MM.1S (cell line): ENCODE results near the gene ANKLE2.
"Not testable (repeated sequence)": the region's sequence is repeated elsewhere in the genome, so short reads cannot be mapped to it uniquely, and the experiment has no call there.

ENCODE experiments used
- DNase-seq: peaks from one replicate; pipeline ENCODE4 v3.0.0-alpha.2; 2015
- H2AFZ ChIP-seq: fragments of 300-600 bp; sonication (generic); 2 replicates; pipeline ENCODE4 v1.6.0; 2016; ENCODE audit warnings: antibody characterized with exemption, low read length
- H3F3A ChIP-seq: fragments of 300-600 bp; sonication (generic); 2 replicates; pipeline ENCODE4 v1.6.1; 2016; ENCODE audit warnings: mild to moderate bottlenecking, antibody characterized with exemption, low read length, moderate library complexity, mixed read lengths; ENCODE audit not compliant: insufficient read depth
- H3K27ac ChIP-seq: fragments of 300-600 bp; sonication (generic); 2 replicates; pipeline ENCODE4 v1.5.1; 2016; ENCODE audit warnings: mild to moderate bottlenecking, low read length
- H3K27me3 ChIP-seq: fragments of 300-600 bp; sonication (generic); replicated peaks from 2 replicates; pipeline ENCODE4 v1.6.0; 2016; ENCODE audit warnings: low read length; ENCODE audit not compliant: insufficient read depth
- H3K36me3 ChIP-seq: fragments of 300-600 bp; sonication (generic); replicated peaks from 2 replicates; pipeline ENCODE4 v1.6.1; 2016; ENCODE audit warnings: mild to moderate bottlenecking, low read length, mixed read lengths; ENCODE audit not compliant: insufficient read depth
- H3K4me1 ChIP-seq: fragments of 300-600 bp; sonication (generic); 2 replicates; pipeline ENCODE4 v1.6.1; 2016; ENCODE audit warnings: low read length, mixed read lengths
- H3K4me2 ChIP-seq: fragments of 300-600 bp; sonication (generic); 2 replicates; pipeline ENCODE4 v1.6.0; 2016; ENCODE audit warnings: low read depth, low read length
- H3K4me3 ChIP-seq: fragments of 300-600 bp; sonication (generic); 2 replicates; pipeline ENCODE4 v1.5.1; 2016; ENCODE audit warnings: low read length, mixed read lengths
- H3K79me2 ChIP-seq: fragments of 300-600 bp; sonication (generic); 2 replicates; pipeline ENCODE4 v1.6.1; 2016; ENCODE audit warnings: mixed run types, low read length, mixed read lengths
- H3K9ac ChIP-seq: fragments of 300-600 bp; sonication (generic); 2 replicates; pipeline ENCODE4 v1.6.1; 2016; ENCODE audit warnings: low read length, mixed read lengths
- H3K9me2 ChIP-seq: fragments of 300-600 bp; sonication (generic); replicated peaks from 2 replicates; pipeline ENCODE4 v1.6.1; 2016; ENCODE audit warnings: mild to moderate bottlenecking, low read length, mixed read lengths; ENCODE audit not compliant: insufficient read depth
- H3K9me3 ChIP-seq: fragments of 300-600 bp; sonication (generic); replicated peaks from 2 replicates; pipeline ENCODE4 v1.6.1; 2016; ENCODE audit warnings: mild to moderate bottlenecking, low read length, mixed read lengths; ENCODE audit not compliant: insufficient read depth
- H4K20me1 ChIP-seq: fragments of 300-600 bp; sonication (generic); 2 replicates; pipeline ENCODE4 v1.6.1; 2016; ENCODE audit warnings: mild to moderate bottlenecking, low read length, moderate library complexity, mixed read lengths; ENCODE audit not compliant: insufficient read depth
- EZH2 ChIP-seq: fragments of 300-600 bp; sonication (generic); optimal IDR thresholded peaks from 2 replicates; pipeline ENCODE3; 2017; ENCODE audit warnings: low read depth, mild to moderate bottlenecking, antibody characterized with exemption, low read length, mixed read lengths
- EZH2phosphoT487 ChIP-seq: fragments of 300-600 bp; sonication (generic); IDR thresholded peaks from 2 replicates; pipeline ENCODE4 v1.6.1; 2018; ENCODE audit warnings: antibody characterized with exemption, low read length
- TF ChIP-seq, protein P1 (sequence below): fragments of 300-600 bp; sonication (generic); IDR thresholded peaks from 2 replicates; pipeline ENCODE4 v1.5.1; 2016; ENCODE audit warnings: antibody characterized with exemption, low read length, mixed read lengths

ANKLE2 gene

DNA sequence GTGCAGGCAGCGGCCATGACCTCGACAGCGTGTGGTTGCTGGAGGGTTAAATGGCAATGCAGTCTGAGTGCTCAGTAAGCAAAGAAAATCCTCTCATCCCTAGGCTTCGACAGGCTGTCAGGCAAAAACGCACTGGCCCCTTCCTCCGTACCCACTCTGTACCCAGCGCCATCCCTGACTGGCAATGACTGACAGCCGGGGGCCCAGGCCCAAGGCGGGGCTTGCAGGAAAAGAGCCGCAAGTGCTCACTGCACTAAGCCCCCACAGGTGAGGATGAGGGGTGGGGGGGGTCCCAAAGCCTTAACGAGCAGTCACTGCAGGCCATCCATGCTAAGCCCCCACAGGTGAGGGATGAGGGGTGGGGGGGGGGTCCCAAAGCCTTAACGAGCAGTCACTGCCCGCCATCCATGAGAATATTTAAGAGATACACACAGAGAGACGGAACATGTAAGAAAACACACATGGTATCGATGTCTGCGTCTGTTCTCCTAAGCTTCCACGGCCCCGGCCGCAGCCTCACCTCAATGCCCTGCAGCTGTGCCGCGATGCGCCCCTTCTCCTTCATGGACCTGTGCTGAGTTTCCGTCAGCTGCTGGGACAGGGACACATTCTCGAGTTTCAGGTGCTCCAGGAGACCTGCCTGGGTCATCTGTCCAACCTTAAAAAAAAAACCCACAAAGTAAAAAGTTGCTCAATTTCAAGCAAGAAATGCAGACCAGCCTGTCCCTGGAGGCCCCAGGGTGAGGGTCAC, 36.4 kb upstream of the ANKLE2 start:
- H4K20me1 ChIP-seq, result no peaks in the 10 kb centered on the region
- no peaks in the 10 kb centered on the region for H3K27me3 ChIP-seq
- no peaks in the 10 kb centered on the region for H3K9me3 ChIP-seq
- H3K27ac ChIP-seq, result no peak overlapping the region
- no peaks in the 10 kb centered on the region for H3F3A ChIP-seq
- H3K9ac ChIP-seq, result no peak overlapping the region
- TF ChIP-seq, protein P1, sequence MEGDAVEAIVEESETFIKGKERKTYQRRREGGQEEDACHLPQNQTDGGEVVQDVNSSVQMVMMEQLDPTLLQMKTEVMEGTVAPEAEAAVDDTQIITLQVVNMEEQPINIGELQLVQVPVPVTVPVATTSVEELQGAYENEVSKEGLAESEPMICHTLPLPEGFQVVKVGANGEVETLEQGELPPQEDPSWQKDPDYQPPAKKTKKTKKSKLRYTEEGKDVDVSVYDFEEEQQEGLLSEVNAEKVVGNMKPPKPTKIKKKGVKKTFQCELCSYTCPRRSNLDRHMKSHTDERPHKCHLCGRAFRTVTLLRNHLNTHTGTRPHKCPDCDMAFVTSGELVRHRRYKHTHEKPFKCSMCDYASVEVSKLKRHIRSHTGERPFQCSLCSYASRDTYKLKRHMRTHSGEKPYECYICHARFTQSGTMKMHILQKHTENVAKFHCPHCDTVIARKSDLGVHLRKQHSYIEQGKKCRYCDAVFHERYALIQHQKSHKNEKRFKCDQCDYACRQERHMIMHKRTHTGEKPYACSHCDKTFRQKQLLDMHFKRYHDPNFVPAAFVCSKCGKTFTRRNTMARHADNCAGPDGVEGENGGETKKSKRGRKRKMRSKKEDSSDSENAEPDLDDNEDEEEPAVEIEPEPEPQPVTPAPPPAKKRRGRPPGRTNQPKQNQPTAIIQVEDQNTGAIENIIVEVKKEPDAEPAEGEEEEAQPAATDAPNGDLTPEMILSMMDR, result no peak
- TF ChIP-seq EZH2phosphoT487 (no peak), EZH2 (no peak)
- H3K4me3 ChIP-seq, result no peak overlapping the region
- no peak overlapping the region for H3K4me2 ChIP-seq
- no peaks in the 10 kb centered on the region for H3K9me2 ChIP-seq
- H3K4me1 ChIP-seq, result no peaks in the 10 kb centered on the region
- H3K79me2 ChIP-seq, result no peaks in the 10 kb centered on the region
- H3K36me3 ChIP-seq, result no peaks in the 10 kb centered on the region
- DNase-seq, result no peak
- no peak overlapping the region for H2AFZ ChIP-seq

DNA sequence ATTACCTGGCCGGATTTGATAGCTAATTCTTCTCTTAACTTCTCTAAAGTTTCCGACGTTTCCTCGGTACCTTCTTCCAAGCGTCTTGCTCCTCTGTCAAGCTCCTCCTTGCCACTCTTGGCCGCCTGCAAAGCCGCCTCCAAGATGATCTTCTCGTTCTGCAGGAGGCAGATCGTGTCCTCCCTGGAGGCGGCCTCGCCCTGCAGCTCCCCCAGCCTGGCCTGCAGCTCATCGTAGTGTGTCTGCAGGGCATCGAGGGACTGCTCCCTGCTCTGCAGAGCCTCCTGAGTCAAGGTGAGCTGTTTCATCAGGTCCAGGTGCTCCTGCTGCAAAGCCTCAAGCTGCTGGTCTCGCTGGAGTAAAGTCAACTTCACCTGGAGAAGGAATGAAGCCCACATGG, 34.2 kb upstream of the ANKLE2 start:
- H3K4me1 ChIP-seq, result no peaks in the 10 kb centered on the region
- no peak overlapping the region for H2AFZ ChIP-seq
- no peak overlapping the region for H3K4me3 ChIP-seq
- no peaks in the 10 kb centered on the region for H3K9me3 ChIP-seq
- H4K20me1 ChIP-seq, result no peaks in the 10 kb centered on the region
- no peak overlapping the region for H3K4me2 ChIP-seq
- H3K27ac ChIP-seq, result no peak overlapping the region
- H3K79me2 ChIP-seq, result no peaks in the 10 kb centered on the region
- H3F3A ChIP-seq, result no peaks in the 10 kb centered on the region
- no peaks in the 10 kb centered on the region for H3K36me3 ChIP-seq
- no peak overlapping the region for H3K9ac ChIP-seq
- no peak for DNase-seq
- TF ChIP-seq, protein P1, result no peak
- TF ChIP-seq EZH2phosphoT487 (no peak), EZH2 (no peak)
- no peaks in the 10 kb centered on the region for H3K9me2 ChIP-seq
- no peaks in the 10 kb centered on the region for H3K27me3 ChIP-seq

DNA sequence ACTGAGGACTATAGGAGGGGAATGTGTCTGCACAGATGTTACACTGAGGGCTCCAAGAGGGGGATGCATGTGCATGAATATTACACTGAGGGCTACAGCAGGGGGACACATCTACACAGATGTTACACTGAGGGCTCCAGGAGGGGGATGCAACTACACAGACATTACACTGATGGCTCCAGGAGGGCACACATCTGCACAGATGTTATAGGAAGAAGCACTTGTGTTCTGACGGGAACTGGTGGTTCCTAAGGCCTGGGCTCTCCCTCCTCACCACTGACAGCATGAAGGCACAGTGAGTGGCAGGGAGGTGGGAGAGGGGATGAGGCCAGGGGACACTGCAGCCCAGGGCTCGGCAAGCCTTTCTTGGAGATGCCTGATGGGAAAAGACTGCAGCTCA, 30.3 kb upstream of the ANKLE2 start:
- H3F3A ChIP-seq, H3K9ac ChIP-seq, H3K27me3 ChIP-seq, H3K9me2 ChIP-seq, H3K27ac ChIP-seq, H4K20me1 ChIP-seq, DNase-seq, H3K9me3 ChIP-seq, H3K36me3 ChIP-seq, H3K4me3 ChIP-seq, H3K79me2 ChIP-seq, H3K4me1 ChIP-seq, H3K4me2 ChIP-seq, H2AFZ ChIP-seq: not testable (repeated sequence)

DNA sequence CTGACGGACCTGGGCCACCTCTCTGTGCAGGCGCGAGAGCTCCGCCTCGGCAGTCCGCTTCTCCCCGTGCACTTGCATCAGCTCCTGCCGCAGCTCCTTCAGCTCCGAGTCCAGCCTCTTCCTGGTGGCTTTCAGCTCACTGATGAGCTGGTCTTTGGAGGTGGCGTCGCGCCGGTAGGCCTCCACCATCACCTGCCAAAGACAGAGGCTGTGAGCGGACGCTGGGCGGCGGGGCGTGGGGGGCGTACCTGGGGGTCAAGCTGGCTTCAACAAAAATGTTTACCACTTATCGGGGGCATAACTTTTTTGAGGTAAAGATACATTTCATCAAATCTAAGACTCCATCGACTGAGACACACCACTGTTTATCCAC, 27.5 kb upstream of the ANKLE2 start:
- no peaks in the 10 kb centered on the region for H3K9me3 ChIP-seq
- H3K9me2 ChIP-seq, result no peaks in the 10 kb centered on the region
- no peaks in the 10 kb centered on the region for H3F3A ChIP-seq
- no peak overlapping the region for H2AFZ ChIP-seq
- no peak overlapping the region for H3K9ac ChIP-seq
- no peaks in the 10 kb centered on the region for H3K36me3 ChIP-seq
- H3K4me3 ChIP-seq, result no peak overlapping the region
- no peaks in the 10 kb centered on the region for H4K20me1 ChIP-seq
- no peak overlapping the region for H3K4me2 ChIP-seq
- no peak for DNase-seq
- H3K27me3 ChIP-seq, result no peaks in the 10 kb centered on the region
- no peaks in the 10 kb centered on the region for H3K79me2 ChIP-seq
- TF ChIP-seq EZH2phosphoT487 (no peak), EZH2 (no peak)
- TF ChIP-seq, protein P1, result no peak
- H3K4me1 ChIP-seq, result no peaks in the 10 kb centered on the region
- no peak overlapping the region for H3K27ac ChIP-seq
